Stimulated activated CD4-positive, alpha-beta T cell treated with anti-CD3 and anti-CD28 coated beads, Interleukin-2, amount 100 ng/mL, for 4 hours (primary cell): ENCODE measurements around the gene ADNP2.
"Not testable (repeated sequence)": the region's sequence is repeated elsewhere in the genome, so short reads cannot be mapped to it uniquely, and the experiment has no call there.

Source experiments
- DNase-seq: peaks from one replicate; pipeline ENCODE4 v3.0.0-alpha.2; 2020; ENCODE audit warnings: low read depth

The ADNP2 gene

DNA sequence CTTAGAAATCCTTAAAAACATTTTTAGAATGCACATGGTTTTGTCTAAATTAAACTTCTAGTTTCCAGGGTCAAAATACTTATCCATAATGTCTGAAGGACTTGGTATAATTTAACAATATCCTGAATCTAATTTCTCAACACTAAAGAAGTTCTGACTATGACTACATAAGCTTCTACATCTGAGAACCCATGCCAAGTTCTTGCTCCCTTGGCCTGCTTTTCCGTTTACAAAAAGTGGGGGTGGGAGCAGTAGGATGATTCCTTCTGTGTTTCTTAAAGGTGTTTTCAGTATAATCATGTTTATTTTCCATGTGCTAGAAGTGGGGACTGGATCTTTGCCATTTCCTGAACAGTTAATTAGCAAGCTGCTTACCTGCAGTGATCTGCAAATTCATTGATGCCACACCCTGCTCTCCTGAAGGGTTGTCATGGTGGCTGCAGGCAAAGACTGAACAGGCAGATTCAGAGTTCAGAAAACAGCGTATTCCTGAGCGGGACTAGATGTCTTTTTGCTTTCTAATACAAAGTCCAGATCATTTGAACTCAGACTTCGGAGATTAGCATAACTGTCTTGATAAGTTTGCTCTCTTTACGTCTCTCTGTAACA, 36.2 kb downstream of the ADNP2 start:
- DNase-seq: no peak

DNA sequence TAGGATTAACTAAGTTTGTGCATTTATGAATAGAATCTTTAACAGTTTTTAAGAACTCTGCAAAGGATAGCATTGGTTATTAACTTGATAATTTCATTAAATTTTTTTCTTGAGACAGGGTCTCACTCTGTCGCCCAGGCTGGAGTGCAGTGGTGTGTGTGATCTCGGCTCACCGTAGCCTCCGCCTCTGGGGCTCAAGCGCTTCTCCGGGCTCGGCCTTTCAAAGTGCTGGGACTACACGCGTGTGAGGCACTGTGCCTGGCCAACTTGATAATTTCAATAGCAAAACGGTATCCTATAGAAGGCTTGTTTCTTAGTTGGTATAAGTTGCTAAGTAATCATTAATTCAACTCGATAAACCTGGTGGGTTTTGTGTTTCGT, 38.0 kb downstream of the ADNP2 start:
- DNase-seq: no peak

DNA sequence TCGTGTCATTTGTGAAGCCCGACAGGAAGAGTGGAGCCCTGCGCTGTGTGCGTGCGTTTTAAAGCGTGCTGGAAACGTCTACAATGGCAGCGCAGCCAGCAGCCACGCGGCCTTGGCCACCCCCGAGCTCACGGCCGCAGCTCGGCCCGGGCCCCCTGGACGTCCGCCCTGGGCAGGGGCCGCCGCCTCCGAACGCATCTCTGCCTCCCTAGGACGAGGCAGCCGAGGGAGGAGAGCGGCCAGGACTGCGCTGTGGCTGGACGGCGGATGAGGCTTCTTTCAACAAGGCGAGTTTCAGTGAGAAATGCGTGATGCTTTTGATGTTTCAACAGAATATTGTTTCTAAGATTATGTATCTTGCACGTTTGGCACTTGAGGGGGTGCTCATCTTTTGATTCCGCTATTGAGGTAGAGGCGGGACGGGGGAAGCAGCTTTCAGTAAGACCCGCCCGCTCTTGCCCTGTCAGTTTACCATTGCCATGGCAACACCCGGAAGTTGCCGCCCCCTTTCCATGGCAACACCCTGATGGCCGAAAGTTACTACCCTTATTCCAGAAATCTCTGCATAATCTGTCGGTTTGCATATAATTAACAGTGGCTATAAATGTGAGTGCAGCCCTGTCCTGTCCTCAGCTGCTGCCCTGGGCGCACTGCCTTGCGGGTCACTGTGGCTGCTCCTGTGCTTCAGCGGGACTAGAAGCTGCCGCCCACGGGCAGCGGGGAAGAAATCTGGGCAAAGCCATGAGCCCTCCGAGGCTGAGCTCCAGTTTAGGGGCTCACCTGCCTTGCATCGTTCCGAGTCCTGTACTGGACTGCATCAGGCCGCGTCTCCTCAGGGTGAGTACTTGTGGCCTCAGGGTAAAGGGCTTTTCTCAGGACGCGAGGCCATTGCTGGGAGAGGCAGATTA, 38.6 kb downstream of the ADNP2 start:
- DNase-seq: peak; percentile 61

DNA sequence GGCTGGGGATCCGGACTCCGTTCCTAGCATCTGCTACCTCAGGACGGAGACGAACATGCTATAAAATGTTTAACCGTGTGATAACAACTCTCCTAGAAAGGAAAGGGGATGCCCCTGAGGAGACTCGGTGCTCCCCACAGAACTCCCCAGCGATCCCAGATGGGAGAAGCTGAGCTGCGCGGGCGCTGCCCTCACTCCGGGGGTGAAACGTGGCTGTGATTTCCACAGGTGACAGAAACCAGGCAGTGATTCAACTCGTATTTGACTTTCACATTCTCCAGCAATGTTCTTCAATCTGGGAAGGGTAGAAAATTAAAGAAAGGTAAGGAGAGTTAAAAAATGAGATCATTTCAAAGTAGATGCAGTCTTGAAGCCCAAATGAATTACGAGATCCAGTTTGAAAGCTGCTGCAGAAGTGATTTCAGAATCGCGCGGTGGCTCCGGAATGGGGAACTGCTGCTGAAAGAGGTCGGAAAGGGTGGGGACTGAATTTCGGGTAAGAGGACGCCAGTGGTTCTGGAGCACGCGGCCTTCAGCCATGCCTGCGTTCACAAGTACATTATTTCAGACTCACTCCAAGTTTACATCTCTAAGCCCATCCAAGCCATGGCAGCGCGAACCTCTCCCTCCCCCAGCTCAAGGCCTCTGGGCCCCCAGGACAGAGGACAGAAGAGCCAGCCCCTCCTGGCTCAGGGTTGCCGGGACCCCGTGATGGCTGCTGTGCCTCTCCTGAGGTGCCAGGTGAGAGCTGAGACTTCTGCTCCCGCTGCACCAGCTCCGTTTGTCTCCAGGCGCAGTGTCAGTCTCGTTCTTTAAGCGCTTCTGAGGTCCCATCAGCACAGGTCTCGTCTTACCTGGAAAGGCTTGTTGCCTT, 39.5 kb downstream of the ADNP2 start:
- no peak for DNase-seq

DNA sequence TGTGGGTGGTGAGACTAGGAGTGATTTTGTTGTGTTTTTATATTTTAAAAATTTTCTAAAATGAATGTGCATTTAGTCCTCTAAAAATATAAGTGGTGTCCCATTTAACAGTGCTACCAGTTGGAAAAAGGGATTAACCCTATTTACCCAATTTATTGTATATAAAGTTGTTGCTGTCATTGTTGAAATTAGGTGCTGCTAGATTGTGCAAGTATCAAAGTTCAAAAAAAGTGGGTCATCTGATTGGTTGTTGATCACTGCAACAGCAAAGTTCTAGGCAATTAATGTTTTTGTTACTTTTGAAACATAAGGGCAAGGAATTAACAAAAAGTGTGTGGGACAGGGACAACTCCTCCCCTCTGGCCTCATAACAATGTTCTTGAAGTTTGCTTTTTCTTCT, 40.6 kb downstream of the ADNP2 start:
- DNase-seq: no peak

DNA sequence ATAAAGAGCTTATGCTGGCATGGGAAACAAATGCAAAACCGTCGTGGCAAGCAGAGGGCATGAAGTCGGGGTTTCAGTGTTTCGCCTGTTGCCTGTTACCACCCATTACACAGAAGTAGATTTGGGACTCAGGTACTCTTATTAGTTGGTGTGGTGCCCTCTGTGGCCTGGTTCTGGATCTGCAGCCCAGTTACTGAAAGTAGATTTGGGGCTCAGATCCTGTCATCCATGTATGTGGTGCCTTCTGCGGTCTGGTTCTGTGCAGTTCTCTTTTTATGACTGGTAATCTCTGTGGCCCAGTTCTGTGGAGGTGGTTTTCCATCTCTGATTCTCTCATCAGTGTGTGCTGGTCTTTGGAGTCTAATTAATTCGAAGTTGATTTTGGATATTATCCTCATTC, 45.2 kb downstream of the ADNP2 start:
- DNase-seq: no peak

DNA sequence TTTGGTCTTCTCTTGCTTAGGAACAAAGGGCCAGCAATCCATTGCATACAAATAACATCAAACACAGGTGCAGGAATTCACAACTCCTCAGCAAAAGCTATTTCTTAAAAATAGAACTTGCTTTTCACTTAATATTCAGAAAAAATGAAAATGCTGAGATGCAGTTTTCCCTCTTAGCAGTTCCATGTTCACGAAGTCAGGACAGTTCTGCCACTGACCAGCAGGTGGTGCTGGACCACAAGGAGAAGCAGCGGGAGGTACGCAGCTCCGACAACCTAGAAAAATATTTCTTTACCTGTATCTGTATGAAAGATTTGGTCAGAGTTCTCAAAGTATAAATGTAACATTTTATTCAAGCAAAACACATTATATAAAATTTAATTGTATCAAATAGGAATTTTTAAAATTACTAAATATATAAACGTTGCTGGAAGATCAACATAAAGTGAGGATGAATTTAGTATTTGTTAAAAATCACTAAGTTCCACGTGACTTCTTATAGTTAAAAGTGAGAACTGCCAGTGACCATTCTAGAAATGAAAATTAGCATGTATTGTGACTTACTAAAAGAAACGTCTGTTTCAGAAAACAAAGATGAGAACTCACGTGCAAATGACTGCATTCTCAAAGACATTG, 48.8 kb downstream of the ADNP2 start:
- peak; percentile 53 for DNase-seq

DNA sequence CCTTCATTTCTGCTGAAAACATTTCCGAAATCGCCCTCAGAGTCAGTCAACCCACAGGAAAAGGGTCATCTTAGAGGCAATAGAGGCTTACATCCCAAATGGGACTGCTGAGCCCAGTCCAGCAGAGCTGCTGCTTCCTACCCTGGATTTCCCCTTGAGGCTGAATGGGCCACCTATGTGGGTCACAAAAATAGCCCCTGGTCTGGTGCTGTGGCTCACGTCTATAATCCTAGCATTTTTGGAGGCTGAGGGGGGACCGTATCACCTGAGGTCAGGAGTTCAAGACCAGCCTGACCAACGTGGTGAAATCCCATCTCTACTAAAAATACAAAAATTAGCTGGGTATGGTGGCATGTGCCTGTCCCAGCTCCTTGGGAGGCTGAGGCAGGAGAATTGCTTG, 49.3 kb downstream of the ADNP2 start:
- DNase-seq: no peak

DNA sequence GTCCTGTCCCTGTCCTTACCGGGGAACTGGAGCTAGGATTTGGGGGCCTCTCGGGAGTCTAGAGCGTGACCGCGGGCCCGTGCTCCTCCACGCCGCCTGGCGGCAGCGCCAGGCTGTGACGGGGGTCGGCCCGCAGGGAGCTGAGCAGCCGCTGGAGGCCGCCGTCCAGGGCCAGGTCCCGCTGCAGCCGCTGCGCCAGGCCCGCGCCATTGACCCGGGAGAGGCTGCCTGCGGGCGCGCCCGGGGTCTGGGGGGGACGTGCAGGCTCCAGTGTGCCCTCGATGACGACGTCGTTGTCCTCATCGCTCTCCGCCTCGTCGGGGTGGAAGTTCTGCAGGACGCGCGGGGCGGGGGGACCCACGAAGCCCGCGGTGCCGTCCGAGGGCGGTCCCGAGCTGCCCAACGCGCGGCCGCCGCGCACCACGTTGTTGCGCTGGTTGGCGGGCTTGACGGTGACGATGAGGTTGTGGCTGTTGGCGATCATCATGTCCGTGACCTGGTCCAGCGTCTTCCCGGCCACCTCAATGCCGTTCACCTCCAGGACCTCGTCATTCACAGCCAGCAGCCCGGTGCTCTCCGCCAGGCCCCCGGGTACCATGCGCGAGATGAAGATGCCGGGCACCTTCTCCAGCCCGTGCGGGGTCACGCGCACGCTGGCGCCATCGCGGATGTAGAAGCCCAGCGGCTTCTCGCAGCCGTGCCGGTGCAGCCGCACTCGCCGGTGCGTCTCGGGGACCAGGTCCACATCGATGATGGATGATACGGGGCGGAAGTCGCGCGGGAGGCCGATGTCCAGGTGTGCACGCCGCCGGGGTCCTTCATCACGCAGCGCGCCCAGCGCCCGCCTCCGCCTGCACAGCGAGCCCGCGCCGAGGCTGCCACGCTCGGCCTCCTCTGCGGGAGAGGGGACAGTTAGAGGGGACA, 50.9 kb downstream of the ADNP2 start:
- no peak for DNase-seq

DNA sequence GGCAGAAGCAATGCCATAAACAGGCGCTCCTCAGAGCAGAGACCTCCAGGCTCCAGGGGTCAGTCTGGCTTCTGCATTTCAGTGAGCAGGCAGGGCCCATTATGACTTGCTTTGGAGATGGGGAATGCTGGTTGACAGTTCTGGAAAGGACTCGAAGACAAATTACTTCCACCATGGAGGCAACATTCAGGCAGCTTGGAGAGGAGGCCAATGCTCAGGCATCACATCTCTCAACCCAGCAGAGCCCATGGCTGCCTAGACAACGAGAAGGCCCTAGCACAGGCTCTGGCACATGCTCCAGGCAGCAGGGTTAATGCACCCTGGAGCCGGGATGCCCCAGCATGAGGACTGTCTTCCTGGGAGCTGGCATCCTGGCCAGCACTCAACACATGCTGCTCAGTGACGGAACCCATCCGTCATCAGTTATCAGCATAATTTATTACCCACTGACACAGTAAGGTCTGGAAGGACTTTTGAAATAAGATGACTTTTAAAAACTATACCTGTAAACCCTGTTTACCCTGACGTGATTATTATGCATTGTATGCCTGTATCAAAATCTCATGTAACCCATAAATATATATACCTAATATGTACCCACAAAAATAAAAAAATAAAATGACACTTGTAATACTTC, 52.8 kb downstream of the ADNP2 start:
- DNase-seq: no peak

DNA sequence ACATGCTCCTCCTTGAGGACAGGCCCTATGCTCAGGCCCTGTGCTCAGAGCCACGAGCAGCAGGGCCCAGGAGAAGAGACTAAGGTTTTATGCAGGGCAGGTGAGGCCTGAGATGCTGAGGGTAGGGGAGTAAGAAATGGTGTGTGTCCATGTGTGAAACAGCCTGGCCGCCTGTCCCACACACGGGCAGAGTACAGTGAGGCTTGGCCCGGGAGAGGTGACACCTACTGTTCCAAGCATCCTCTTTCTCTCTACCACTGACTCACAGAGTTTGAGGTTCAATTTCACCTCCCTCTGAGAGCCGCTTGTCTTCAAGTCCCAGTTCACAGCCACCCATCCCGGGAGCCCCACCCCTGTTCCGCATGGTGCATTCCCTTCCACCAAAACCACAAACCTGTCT, 54.1 kb downstream of the ADNP2 start:
- DNase-seq: no peak

DNA sequence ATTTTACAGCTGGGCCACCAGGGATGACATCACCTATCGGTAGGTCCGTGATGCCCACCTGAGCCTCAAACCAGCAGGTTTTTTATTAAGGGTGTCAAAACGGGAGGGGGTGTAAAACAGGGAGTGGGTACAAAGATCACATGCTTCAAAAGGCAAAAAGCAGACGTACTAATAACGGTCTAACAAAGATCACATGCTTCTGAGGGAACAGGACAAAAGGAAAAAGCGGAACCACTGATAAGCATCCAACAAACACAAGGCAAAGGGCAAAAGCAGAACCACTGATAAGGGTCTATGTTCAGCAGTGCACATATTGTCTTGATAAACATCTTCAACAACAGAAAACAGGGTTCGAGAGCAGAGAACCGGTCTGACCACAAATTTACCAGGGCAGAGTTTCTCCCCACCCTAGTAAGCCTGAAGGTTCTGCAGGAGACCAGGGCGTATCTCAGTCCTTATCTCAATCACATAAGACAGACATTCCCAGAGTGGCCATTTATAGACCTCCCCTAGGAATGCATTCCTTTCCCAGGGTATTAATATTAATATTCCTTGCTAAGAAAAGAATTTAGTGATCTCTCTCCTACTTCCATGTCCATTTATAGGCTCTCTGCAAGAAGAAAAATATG, 55.8 kb downstream of the ADNP2 start:
- DNase-seq: not testable (repeated sequence)

DNA sequence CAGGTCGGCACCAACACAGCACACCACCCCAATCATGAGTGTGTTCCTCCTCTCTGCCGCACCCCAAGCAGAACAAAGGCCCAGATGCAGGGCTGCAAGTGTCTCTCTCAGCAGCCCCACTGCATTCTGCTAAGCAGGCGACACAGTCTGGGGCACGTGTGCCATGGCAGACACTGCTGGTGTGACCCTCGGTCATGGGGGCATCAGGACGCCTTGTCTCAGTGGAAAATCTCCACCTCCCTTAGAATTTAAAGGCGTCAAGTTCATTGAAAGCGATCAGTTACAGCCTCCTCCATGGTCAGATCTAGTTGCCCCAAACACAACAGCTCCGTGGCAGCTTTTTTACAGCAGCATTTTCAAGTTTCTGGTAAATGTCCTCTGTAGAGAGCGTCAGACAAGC, 57.2 kb downstream of the ADNP2 start:
- no peak for DNase-seq

DNA sequence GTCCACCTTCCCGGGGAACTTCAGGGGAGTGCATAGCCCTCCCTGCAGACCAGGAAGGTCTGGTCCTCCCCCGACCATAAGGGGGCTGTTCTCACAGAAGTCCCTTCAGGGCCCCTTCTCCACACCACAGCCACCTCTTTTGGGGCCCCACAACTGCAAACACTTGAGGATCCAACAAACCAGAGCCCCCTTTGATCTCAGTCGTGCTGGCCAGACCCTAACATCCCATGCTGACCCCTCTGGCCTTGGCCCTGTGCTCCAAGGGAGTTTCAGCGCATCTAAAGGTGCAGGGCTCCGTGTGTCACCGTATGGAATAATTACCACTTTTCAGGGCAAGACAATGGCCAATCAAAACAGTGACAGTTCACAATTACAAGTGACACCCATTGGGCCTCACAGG, 57.7 kb downstream of the ADNP2 start:
- DNase-seq: no peak

DNA sequence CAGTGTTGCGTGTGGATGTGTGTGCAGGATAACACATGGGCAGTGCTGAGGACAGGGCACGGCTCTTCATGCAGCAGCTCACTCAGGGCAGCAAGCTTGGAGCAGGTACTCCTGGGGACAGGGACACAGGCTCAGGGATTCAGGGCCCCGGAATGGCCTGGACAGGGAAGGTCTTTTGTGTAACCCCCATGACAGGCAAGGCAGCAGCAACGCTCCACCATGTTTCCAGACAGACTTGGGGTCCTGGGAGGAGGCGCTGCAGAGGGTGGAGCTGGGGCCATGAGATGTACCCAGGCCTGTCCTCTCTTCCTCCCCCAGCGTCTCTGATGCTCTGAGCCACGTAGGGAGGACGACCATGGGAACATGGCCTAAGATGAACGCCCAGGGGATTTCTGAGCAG, 58.3 kb downstream of the ADNP2 start:
- no peak for DNase-seq

DNA sequence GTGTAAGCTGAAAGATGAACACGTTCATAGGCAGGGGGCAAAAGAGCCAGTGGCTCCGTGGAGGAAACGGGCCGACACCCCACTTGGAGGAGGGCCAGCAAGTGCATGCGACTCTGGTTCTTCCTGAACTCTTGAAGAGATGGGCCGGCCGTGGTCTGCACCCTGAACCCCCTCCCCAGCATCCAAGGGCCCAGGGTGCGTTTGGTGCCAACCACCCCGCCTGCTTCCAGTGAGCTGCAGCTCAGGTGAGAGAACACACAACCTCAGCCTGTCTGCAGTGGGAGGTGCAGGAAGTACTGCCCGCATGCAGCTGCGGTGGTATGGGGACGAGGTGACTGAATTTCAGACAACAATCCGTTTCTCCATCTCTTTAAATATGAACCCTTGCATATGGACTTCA, 58.9 kb downstream of the ADNP2 start:
- DNase-seq: no peak

DNA sequence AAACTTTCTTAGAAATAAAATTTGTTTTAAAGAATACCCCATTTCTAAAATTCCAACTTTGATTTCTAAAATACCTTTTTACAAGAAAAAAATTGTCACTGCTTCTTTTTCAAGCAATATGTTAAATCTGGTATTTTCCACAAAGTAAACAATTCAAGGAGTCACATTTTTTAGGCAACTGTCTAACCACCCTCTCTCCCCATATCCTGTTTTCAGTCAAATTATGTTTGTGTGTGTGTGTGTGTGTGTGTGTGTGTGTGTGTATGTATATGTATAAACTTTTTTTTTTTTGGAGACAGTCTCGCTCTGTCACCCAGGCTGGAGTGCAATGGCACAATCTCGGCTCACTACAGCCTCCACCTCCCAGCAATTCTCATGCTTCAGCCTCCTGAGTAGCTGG, 59.3 kb downstream of the ADNP2 start:
- DNase-seq: no peak

DNA sequence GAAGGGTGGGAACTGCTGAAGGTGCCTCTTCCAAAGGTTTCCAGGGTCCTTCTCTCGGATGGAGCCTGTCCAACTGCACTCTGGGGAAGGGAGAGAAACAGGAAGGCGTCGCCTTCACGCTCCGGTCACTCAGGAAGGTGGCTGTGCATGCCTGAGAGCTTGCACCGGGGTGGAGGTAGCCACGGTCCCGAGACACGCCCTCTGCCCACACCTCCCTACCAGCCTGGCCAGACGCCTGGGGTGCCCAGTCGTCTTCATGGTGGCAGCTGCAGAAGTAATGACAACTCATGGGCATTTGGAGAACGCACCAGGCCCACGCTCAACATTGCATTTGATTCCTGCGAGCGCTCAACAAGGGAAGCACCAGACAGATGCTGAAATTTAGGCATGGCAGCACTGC, 59.9 kb downstream of the ADNP2 start:
- DNase-seq: no peak

DNA sequence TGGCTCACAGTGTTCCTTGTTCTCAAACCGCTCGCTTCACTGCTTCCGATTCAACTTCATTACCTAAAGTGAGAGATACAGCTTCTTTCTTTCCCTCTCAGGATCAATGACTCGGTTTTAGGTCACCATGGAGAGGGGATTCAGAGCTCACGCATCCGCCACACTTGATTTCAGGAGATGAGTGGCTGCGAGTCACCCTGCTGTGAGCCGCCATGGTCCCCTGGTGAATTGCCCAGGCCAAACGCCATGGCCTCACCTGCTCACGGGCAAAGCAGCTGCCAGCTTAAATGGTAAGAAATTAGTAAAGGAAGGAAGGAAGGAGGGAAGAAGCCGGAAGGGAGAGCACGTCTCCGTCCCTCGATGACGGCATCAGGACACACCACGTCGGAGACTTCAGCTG, 60.5 kb downstream of the ADNP2 start:
- DNase-seq: no peak

DNA sequence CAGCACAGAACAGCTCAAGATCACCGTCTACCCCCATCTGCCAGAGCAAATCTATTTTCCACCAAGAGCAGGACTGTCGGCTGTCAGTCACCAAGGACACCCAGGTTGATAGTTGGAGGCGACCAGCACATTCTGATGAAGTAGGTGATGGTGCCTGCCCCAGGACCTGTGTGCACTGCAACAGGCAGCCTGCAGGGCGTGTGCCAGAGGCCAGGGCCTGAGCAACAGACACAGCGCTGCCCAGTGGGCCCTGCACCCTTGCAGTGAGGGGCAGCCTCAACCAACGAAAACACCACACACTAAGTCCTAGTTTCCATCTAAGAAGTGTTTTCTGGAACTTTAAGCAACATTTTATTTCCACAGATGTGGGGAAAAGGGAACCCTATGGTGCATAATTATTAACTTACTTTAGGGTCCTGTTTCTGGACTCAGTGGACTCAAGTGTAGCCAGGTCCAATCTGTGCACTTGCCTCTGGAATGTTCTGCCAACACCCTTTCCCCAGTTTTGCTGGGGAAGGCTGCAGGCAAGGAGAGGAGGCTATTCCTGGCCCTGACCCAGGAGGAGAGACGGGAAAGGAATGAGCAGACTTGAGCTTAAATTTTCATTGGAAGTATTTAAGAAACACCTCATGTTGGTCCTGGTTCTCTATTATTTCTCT, 61.5 kb downstream of the ADNP2 start:
- no peak for DNase-seq
